K562 (cell line): ENCODE results near the gene DBNDD1. TPM values are rescaled to one million over a fixed set of nuclear protein-coding genes. Genes with fewer than 3 reads are reported as not detected.

ENCODE experiments used
- ATAC-seq: fragments of 200-7000 bp; cut with Tn5 transposase; 3 replicates; pipeline ENCODE4 v1.9.1; 2020; ENCODE audit warnings: moderate library complexity
- BruUV-seq: library from RNA; stranded (reverse); fragments of 400-500 nt; replicated peaks from 2 replicates; lab custom pipeline; 2021; lab: Mats Ljungman, UMichigan
- CTCF ChIA-PET: fragments of 300-600 bp; formaldehyde crosslinking; extraction: SDS; loops from one replicate; lab custom pipeline; 2021; ENCODE audit warnings: low intra/inter-chr PET ratio; lab: Yijun Ruan, JAX
- POLR2A ChIA-PET: fragments of 300-600, 350-650 bp; sonication (Branson Sonifier 250); formaldehyde crosslinking; extraction: SDS; loops from one replicate; lab custom pipeline; 2021; ENCODE audit warnings: antibody characterized with exemption, inconsistent platforms; lab: Yijun Ruan, JAX
- DNase-seq, 4 experiments: peaks; one replicate each; pipeline versions ENCODE4 v3.0.0 to v3.0.0-alpha.2; 2011 to 2018; ENCODE audit warnings: low spot score in 3 of 4, mixed read lengths in 3 of 4; ENCODE audit errors: extremely low read depth in 1 of 4
- FAIRE-seq: peaks from 2 replicates; lab custom pipeline; 2011; peaks lifted over from hg19 to GRCh38; lab: Jason Lieb, UNC
- H2AFZ ChIP-seq: 2 replicates; pipeline ENCODE4 v1.6.0; 2011; ENCODE audit warnings: low read depth, low read length, control low read depth, inconsistent platforms
- H3K27ac ChIP-seq: fragments of 200-600 bp; 3 replicates; pipeline ENCODE4 v1.8.0; 2011; ENCODE audit warnings: low read depth, mild to moderate bottlenecking, control low read depth, inconsistent platforms, low read length, moderate library complexity, mixed read lengths; ENCODE audit errors: extremely low read depth
- H3K27me3 ChIP-seq, 2 experiments: fragments of 300-600 bp in 1 of 2; 2 replicates in 1 of 2; 3 replicates in 1 of 2; pipeline versions ENCODE4 v1.6.0 to v1.8.0; 2011; ENCODE audit warnings: inconsistent platforms in 2 of 2, low read length in 2 of 2, mild to moderate bottlenecking in 1 of 2, mixed read lengths in 1 of 2, moderate library complexity in 1 of 2; ENCODE audit not compliant: control insufficient read depth in 2 of 2, insufficient read depth in 2 of 2
- H3K36me3 ChIP-seq: fragments of 300-600 bp; 3 replicates; pipeline ENCODE4 v1.8.0; 2011; ENCODE audit warnings: mild to moderate bottlenecking, low read length, inconsistent platforms; ENCODE audit not compliant: control insufficient read depth, insufficient read depth
- H3K4me1 ChIP-seq, 2 experiments: fragments of 200-600 bp in 1 of 2; replicated peaks in 1 of 2; 2 replicates in 1 of 2; 3 replicates in 1 of 2; pipeline versions ENCODE4 v1.5.1 to v1.8.0; 2011; ENCODE audit warnings: inconsistent platforms in 2 of 2, low read length in 2 of 2, mild to moderate bottlenecking in 1 of 2, mixed read lengths in 1 of 2, moderate library complexity in 1 of 2; ENCODE audit not compliant: control insufficient read depth in 2 of 2, insufficient read depth in 2 of 2
- H3K4me2 ChIP-seq: 2 replicates; pipeline ENCODE4 v1.6.1; 2011; ENCODE audit warnings: low read length, control low read depth, inconsistent platforms, mixed read lengths; ENCODE audit not compliant: insufficient read depth
- H3K4me3 ChIP-seq: fragments of 200-600 bp; sonication (generic), shearing (Covaris generic); 2 replicates; pipeline ENCODE4 v1.5.1; 2016; ENCODE audit warnings: control low read depth, inconsistent platforms
- H3K79me2 ChIP-seq: fragments of 200-600 bp; 3 replicates; pipeline ENCODE4 v1.8.0; 2011; ENCODE audit warnings: low read length, inconsistent platforms; ENCODE audit not compliant: control insufficient read depth, insufficient read depth
- H3K9ac ChIP-seq, 2 experiments: 2 replicates each; pipeline versions ENCODE4 v1.6.0 to v1.6.1; 2011; ENCODE audit warnings: low read depth in 2 of 2, low read length in 2 of 2, control low read depth in 1 of 2, inconsistent platforms in 1 of 2, mild to moderate bottlenecking in 1 of 2, mixed read lengths in 1 of 2; ENCODE audit not compliant: insufficient read depth in 1 of 2
- H3K9me1 ChIP-seq: one replicate; pipeline ENCODE4 v1.6.0; 2011; ENCODE audit warnings: inconsistent platforms, mild to moderate bottlenecking, low read length, moderate library complexity; ENCODE audit not compliant: control insufficient read depth, insufficient read depth
- H3K9me3 ChIP-seq: replicated peaks from 2 replicates; pipeline ENCODE4 v1.5.1; 2011; ENCODE audit warnings: low read depth, low read length, inconsistent platforms; ENCODE audit not compliant: control insufficient read depth, insufficient read depth
- H4K20me1 ChIP-seq: replicated peaks from 2 replicates; pipeline ENCODE4 v1.6.1; 2011; ENCODE audit warnings: low read length, inconsistent platforms, mixed read lengths; ENCODE audit not compliant: control insufficient read depth, insufficient read depth
- BHLHE40 ChIP-seq: IDR thresholded peaks from 2 replicates; pipeline ENCODE4 v1.6.1; 2011; ENCODE audit warnings: low read length, improper control_type of control experiment
- NONO ChIP-seq, 2 experiments: fragments of 200-400 bp in 1 of 2; fragments of 450-650 bp in 1 of 2; formaldehyde crosslinking in 1 of 2; IDR thresholded peaks; 2 replicates each; pipeline ENCODE4 v1.6.1; 2017; ENCODE audit warnings: low read depth in 2 of 2, mild to moderate bottlenecking in 2 of 2, moderate library complexity in 2 of 2, low read length in 1 of 2
- PHF21A ChIP-seq: fragments of 450-650 bp; IDR thresholded peaks from 2 replicates; pipeline ENCODE4 v1.6.1; 2017; ENCODE audit warnings: low read depth, borderline replicate concordance
- POLR2B ChIP-seq: fragments of 450-650 bp; IDR thresholded peaks from 2 replicates; pipeline ENCODE4 v1.6.1; 2018; ENCODE audit warnings: low read depth; ENCODE audit not compliant: partially characterized antibody
- SNRNP70 ChIP-seq: fragments of 200-400 bp; formaldehyde crosslinking; optimal IDR thresholded peaks from 2 replicates; pipeline ENCODE3; 2017; ENCODE audit warnings: low read depth, low read length
- WGBS: fragments of 100-300 bp; shearing (Covaris generic); methylation state at CpG from one replicate; pipeline ENCODE4 v1.1.6; 2016; ENCODE audit warnings: low coverage, mixed read lengths; ENCODE audit not compliant: insufficient coverage; ENCODE audit errors: missing lambda C conversion rate; 5-methylcytosine and 5-hydroxymethylcytosine counted together
- in situ Hi-C: fragments of 300-500 bp; cut with MboI; formaldehyde crosslinking; loops from 4 replicates; pipeline ENCODE4 v1.15.0; 2018; ENCODE audit warnings: inconsistent platforms, mixed read lengths
- intact Hi-C: fragments of 100-400 bp; cut with micrococcal nuclease; formaldehyde crosslinking; loops from 2 replicates; pipeline ENCODE4 v1.14.2; 2022
- polyA plus RNA-seq, 8 experiments: library from polyadenylated mRNA; depleted of rRNA in 4 of 8; stranded (reverse) in 5 of 8; unstranded in 3 of 8; fragments of >200 nt; fragmentation: Nextera tagmentation in 2 of 8; fragmentation: Illumina TruSeq in 1 of 8; extraction: Ambion mirVana in 2 of 8; extraction: Trizol in 1 of 8; gene quantifications; 2 replicates each; pipeline versions ENCODE4 v1.2.1 to v1.2.3, GENCODE V29; 2011 to 2014; ENCODE audit warnings: inconsistent platforms in 1 of 8, missing spikeins in 1 of 8
- total RNA-seq, 7 experiments: library from RNA; depleted of rRNA in 6 of 7; stranded (reverse); fragments of >200 nt in 6 of 7; fragmentation: Illumina TruSeq in 2 of 7; extraction: Trizol in 2 of 7; gene quantifications; 2 replicates each; pipeline versions ENCODE4 v1.2.1 to v1.2.3, GENCODE V29; 2011 to 2021; ENCODE audit warnings: low replicate concordance in 1 of 7
- TF ChIP-seq, protein P1 (sequence below), 2 experiments: fragments of 450-650 bp in 1 of 2; sonication (generic) in 1 of 2; formaldehyde crosslinking in 1 of 2; IDR thresholded peaks; 2 replicates each; pipeline versions ENCODE4 v1.7.1 to v1.9.0; 2016 to 2022; ENCODE audit warnings: inconsistent platforms in 1 of 2, mild to moderate bottlenecking in 1 of 2, missing genetic modification reagents in 1 of 2
- TF ChIP-seq, protein P2 (sequence below): sonication (generic); formaldehyde crosslinking; IDR thresholded peaks from 2 replicates; pipeline ENCODE4 v1.5.0; 2020; ENCODE audit warnings: missing genetic modification reagents
- TF ChIP-seq, protein P3 (sequence below), 3 experiments: fragments of 200-800 bp in 1 of 3; sonication (Bioruptor generic) in 1 of 3; sonication (generic) in 1 of 3; formaldehyde crosslinking in 1 of 3; IDR thresholded peaks; 2 replicates each; pipeline versions ENCODE4 v1.6.1 to v1.8.0; 2016 to 2022; ENCODE audit warnings: mild to moderate bottlenecking in 2 of 3, missing compliant biosample characterization in 2 of 3, missing genetic modification characterization in 2 of 3, missing genetic modification reagents in 1 of 3

Gene DBNDD1
- total and polyA plus RNA-seq, 9 of the 15 experiments (the other 6 are each of a cell fraction or from before 2014, with no cell fraction given): 0.55 to 13.0 (median 5.8) TPM

DNA sequence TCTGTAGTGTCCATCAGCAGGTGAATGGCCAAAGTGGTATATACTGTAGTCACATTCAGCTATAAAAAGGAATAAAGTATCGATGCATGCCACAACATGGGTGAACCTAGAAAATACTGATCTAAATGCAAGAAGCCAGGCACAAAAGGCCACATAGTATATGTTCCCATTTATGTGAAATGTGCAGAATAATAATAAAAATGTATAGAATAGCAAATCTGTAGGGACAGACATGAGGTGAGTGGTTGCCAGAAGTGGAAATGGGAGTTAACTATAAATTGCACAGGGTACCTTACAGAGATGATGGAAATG lies 23.1 kb downstream of the DBNDD1 start:
- H3K27ac ChIP-seq: peak overlapping the region; percentile 100
- intact Hi-C loops (no loop called here), in situ Hi-C loops (no loop called here)
- 93% methylated on average over 1 of the region's 1 CpG for WGBS
- DNase-seq: no peak
- CTCF ChIA-PET: no interaction called here
- no peaks in the 10 kb centered on the region for H3K27me3 ChIP-seq
- peaks cover 2 to 32% of the 10 kb centered on the region in 2 experiments; a peak in 4 of 5 replicates for H3K4me1 ChIP-seq
- H2AFZ ChIP-seq: no peak overlapping the region
- no peak overlapping the region for H3K4me2 ChIP-seq
- no peak overlapping the region for H3K4me3 ChIP-seq
- BruUV-seq: TSS peak; percentile 34
- POLR2A ChIA-PET: no interaction called here
- peaks cover 61% of the 10 kb centered on the region for H3K36me3 ChIP-seq
- peaks cover 6% of the 10 kb centered on the region for H4K20me1 ChIP-seq
- no peak for ATAC-seq
- H3K9me3 ChIP-seq: peaks cover 47% of the 10 kb centered on the region
- no peaks in the 10 kb centered on the region for H3K9me1 ChIP-seq
- H3K79me2 ChIP-seq: no peaks in the 10 kb centered on the region
- peak overlapping the region in 1 of 2 experiments; percentile 66; a peak in 1 of 4 replicates for H3K9ac ChIP-seq
- FAIRE-seq: no peak
- no peak for TF ChIP-seq NONO (IDR thresholded peaks at IDR 0.05; ENCODE audit: low read depth in 2 of 2, low read length in 1 of 2)
- TF ChIP-seq SNRNP70: no peak
- no peak for TF ChIP-seq POLR2B
- TF ChIP-seq, protein P1, sequence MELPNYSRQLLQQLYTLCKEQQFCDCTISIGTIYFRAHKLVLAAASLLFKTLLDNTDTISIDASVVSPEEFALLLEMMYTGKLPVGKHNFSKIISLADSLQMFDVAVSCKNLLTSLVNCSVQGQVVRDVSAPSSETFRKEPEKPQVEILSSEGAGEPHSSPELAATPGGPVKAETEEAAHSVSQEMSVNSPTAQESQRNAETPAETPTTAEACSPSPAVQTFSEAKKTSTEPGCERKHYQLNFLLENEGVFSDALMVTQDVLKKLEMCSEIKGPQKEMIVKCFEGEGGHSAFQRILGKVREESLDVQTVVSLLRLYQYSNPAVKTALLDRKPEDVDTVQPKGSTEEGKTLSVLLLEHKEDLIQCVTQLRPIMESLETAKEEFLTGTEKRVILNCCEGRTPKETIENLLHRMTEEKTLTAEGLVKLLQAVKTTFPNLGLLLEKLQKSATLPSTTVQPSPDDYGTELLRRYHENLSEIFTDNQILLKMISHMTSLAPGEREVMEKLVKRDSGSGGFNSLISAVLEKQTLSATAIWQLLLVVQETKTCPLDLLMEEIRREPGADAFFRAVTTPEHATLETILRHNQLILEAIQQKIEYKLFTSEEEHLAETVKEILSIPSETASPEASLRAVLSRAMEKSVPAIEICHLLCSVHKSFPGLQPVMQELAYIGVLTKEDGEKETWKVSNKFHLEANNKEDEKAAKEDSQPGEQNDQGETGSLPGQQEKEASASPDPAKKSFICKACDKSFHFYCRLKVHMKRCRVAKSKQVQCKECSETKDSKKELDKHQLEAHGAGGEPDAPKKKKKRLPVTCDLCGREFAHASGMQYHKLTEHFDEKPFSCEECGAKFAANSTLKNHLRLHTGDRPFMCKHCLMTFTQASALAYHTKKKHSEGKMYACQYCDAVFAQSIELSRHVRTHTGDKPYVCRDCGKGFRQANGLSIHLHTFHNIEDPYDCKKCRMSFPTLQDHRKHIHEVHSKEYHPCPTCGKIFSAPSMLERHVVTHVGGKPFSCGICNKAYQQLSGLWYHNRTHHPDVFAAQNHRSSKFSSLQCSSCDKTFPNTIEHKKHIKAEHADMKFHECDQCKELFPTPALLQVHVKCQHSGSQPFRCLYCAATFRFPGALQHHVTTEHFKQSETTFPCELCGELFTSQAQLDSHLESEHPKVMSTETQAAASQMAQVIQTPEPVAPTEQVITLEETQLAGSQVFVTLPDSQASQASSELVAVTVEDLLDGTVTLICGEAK (IDR thresholded peaks at IDR 0.05): 0 out of 2 replicates have a peak, but pooled peaks have one; percentile 20
- TF ChIP-seq, protein P1 (CRISPR knock-in tag; IDR thresholded peaks at IDR 0.05): no peak
- TF ChIP-seq PHF21A: no peak; the same call in 1 of the 2 replicates
- no peak for TF ChIP-seq BHLHE40
- TF ChIP-seq, protein P2, sequence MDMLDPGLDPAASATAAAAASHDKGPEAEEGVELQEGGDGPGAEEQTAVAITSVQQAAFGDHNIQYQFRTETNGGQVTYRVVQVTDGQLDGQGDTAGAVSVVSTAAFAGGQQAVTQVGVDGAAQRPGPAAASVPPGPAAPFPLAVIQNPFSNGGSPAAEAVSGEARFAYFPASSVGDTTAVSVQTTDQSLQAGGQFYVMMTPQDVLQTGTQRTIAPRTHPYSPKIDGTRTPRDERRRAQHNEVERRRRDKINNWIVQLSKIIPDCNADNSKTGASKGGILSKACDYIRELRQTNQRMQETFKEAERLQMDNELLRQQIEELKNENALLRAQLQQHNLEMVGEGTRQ (CRISPR knock-in tag): no peak
- TF ChIP-seq, protein P3, sequence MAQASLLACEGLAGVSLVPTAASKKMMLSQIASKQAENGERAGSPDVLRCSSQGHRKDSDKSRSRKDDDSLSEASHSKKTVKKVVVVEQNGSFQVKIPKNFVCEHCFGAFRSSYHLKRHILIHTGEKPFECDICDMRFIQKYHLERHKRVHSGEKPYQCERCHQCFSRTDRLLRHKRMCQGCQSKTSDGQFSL (CRISPR knock-in tag; IDR thresholded peaks at IDR 0.05): no peak
- TF ChIP-seq, protein P3 (tag; IDR thresholded peaks at IDR 0.05): no peak
